Measurements from ENCODE around the gene RHOG.

Gene RHOG

GRCh38 chr11:3781423-3781822 is 59.3 kb downstream of the RHOG start:
- in situ Hi-C loops (cut with MboI; ENCODE audit: low sequenced_read_pairs): no loop called here
